PFSK-1 (cell line): ENCODE data around the gene ENPP6.

ENCODE experiments used
- POLR2AphosphoS5 ChIP-seq: IDR thresholded peaks from 2 replicates; pipeline ENCODE4 v1.6.1; 2012; ENCODE audit warnings: low read depth, mild to moderate bottlenecking, control low read depth, low read length, moderate library complexity
- REST ChIP-seq, 2 experiments: IDR thresholded peaks; 2 replicates each; pipeline versions ENCODE4 v1.6.1 to v1.8.0; 2011 to 2012; ENCODE audit warnings: low read depth in 2 of 2, low read length in 2 of 2, control low read depth in 1 of 2, inconsistent platforms in 1 of 2, mild to moderate bottlenecking in 1 of 2, moderate library complexity in 1 of 2; ENCODE audit not compliant: insufficient read depth in 1 of 2

- no peak for TF ChIP-seq REST (IDR thresholded peaks at IDR 0.05; ENCODE audit: insufficient read depth in 1 of 2, low read depth in 2 of 2, low read length in 2 of 2)
- no peak for TF ChIP-seq POLR2AphosphoS5
These were observed 40.4 kb downstream of the ENPP6 start for GRCh38 chr4:184177271-184177670.
